Keratinocyte (primary cell): Measurements from ENCODE around the gene PTK7. TPM values are rescaled to one million over a fixed set of nuclear protein-coding genes. Genes with fewer than 3 reads are reported as not detected.
A peak's percentile ranks its signal among the peaks of the same experiment; 100 is the strongest.

Source experiments
- DNase-seq: peaks from one replicate; pipeline ENCODE4 v3.0.0-alpha.2; 2011; ENCODE audit warnings: low read depth, missing footprints, low spot score
- FAIRE-seq: peaks from 2 replicates; lab custom pipeline; 2011; peaks lifted over from hg19 to GRCh38; lab: Jason Lieb, UNC
- H2AFZ ChIP-seq: 2 replicates; pipeline ENCODE4 v1.6.0; 2012; ENCODE audit warnings: low read length, control low read depth, inconsistent platforms; ENCODE audit not compliant: control insufficient read depth
- H3K27ac ChIP-seq: 2 replicates; pipeline ENCODE4 v1.5.1; 2011; ENCODE audit warnings: low read length; ENCODE audit not compliant: control insufficient read depth, insufficient read depth
- H3K27me3 ChIP-seq: 3 replicates; pipeline ENCODE4 v1.6.0; 2011; ENCODE audit warnings: low read length; ENCODE audit not compliant: control insufficient read depth, insufficient read depth; ENCODE audit errors: extremely low read depth
- H3K36me3 ChIP-seq, 2 experiments: 2 replicates in 1 of 2; 3 replicates in 1 of 2; pipeline ENCODE4 v1.5.1; 2011; ENCODE audit warnings: low read length in 2 of 2, mild to moderate bottlenecking in 1 of 2; ENCODE audit not compliant: control insufficient read depth in 2 of 2, insufficient read depth in 2 of 2; ENCODE audit errors: extremely low read depth in 1 of 2
- H3K4me1 ChIP-seq: 3 replicates; pipeline ENCODE4 v1.5.1; 2011; ENCODE audit warnings: low read length; ENCODE audit not compliant: control insufficient read depth, insufficient read depth; ENCODE audit errors: extremely low read depth
- H3K4me2 ChIP-seq: 3 replicates; pipeline ENCODE4 v1.6.0; 2011; ENCODE audit warnings: low read depth, low read length; ENCODE audit not compliant: control insufficient read depth, insufficient read depth; ENCODE audit errors: extremely low read depth
- H3K4me3 ChIP-seq, 3 experiments: fragments of 200-600 bp in 1 of 3; sonication (generic) in 1 of 3; 2 replicates in 2 of 3; 3 replicates in 1 of 3; pipeline ENCODE4 v1.5.1; 2011 to 2016; ENCODE audit warnings: low read length in 3 of 3, mild to moderate bottlenecking in 3 of 3, control low read depth in 2 of 3, inconsistent platforms in 1 of 3, low read depth in 1 of 3, mixed read lengths in 1 of 3, mixed run types in 1 of 3, moderate library complexity in 1 of 3; ENCODE audit not compliant: control insufficient read depth in 2 of 3, insufficient read depth in 2 of 3; ENCODE audit errors: extremely low read depth in 1 of 3
- H3K79me2 ChIP-seq: 2 replicates; pipeline ENCODE4 v1.6.0; 2012; ENCODE audit warnings: low read length; ENCODE audit not compliant: control insufficient read depth, insufficient read depth
- H3K9ac ChIP-seq: 3 replicates; pipeline ENCODE4 v1.6.0; 2011; ENCODE audit warnings: low read length; ENCODE audit not compliant: control insufficient read depth, insufficient read depth; ENCODE audit errors: extremely low read depth
- H3K9me1 ChIP-seq: 3 replicates; pipeline ENCODE4 v1.6.0; 2011; ENCODE audit warnings: low read length; ENCODE audit not compliant: control insufficient read depth, insufficient read depth; ENCODE audit errors: extremely low read depth
- H3K9me3 ChIP-seq: 2 replicates; pipeline ENCODE4 v1.5.1; 2012; ENCODE audit warnings: low read depth, low read length; ENCODE audit not compliant: control insufficient read depth
- H4K20me1 ChIP-seq: 3 replicates; pipeline ENCODE4 v1.6.0; 2011; ENCODE audit warnings: low read length; ENCODE audit not compliant: control insufficient read depth, insufficient read depth; ENCODE audit errors: extremely low read depth
- CTCF ChIP-seq, 3 experiments: IDR thresholded peaks in 1 of 3; conservative IDR thresholded peaks in 1 of 3; optimal IDR thresholded peaks in 1 of 3; 2 replicates in 2 of 3; 3 replicates in 1 of 3; pipeline versions ENCODE3 to v1.5.1; 2011; ENCODE audit warnings: low read length in 3 of 3, mild to moderate bottlenecking in 3 of 3, moderate library complexity in 2 of 3, control low read depth in 1 of 3, inconsistent platforms in 1 of 3; ENCODE audit not compliant: insufficient read depth in 2 of 3; ENCODE audit errors: extremely low read depth in 1 of 3
- EZH2 ChIP-seq: IDR thresholded peaks from one replicate; pipeline ENCODE4 v1.6.1; 2012; ENCODE audit warnings: inconsistent platforms, mild to moderate bottlenecking, low read length, moderate library complexity
- dilution Hi-C: fragments of 300-500 bp; cut with MboI; formaldehyde crosslinking; loops from one replicate; pipeline ENCODE4 v1.7.0; 2020; ENCODE audit warnings: low sequenced_read_pairs; ENCODE audit not compliant: extremely low pct_ligation_motif_present
- polyA plus RNA-seq, 5 experiments: library from polyadenylated mRNA; depleted of rRNA in 3 of 5; stranded (reverse) in 3 of 5; stranded (forward) in 1 of 5; unstranded in 1 of 5; fragments of >200 nt; gene quantifications; 1 replicate in 1 of 5; 2 replicates in 3 of 5; 3 replicates in 1 of 5; pipeline versions ENCODE4 v1.2.1 to v1.2.3, GENCODE V29; 2011 to 2012; ENCODE audit warnings: missing spikeins in 2 of 5, low read depth in 1 of 5, low replicate concordance in 1 of 5

Gene PTK7
- polyA plus RNA-seq, 1 donor (not counting 4 experiments of a cell fraction or from before 2014, with no cell fraction given): 58.8 TPM

GRCh38 chr6:43060755-43061633, 15.1 kb upstream of the PTK7 start:
- Histone ChIP-seq H3K9me3 (no peaks in the 10 kb centered on the region), H3K36me3 (peaks cover 5 to 8% of the 10 kb centered on the region in 2 experiments), H2AFZ (no peak overlapping the region), H3K27ac (no peak overlapping the region), H3K79me2 (peaks cover 16% of the 10 kb centered on the region), H3K4me3 (peak overlapping the region in 1 of 3 experiments; percentile 56), H3K4me1 (peaks cover 12% of the 10 kb centered on the region), H3K9ac (no peak overlapping the region), H3K4me2 (peak overlapping the region; percentile 90), H4K20me1 (no peaks in the 10 kb centered on the region), H3K27me3 (no peaks in the 10 kb centered on the region), H3K9me1 (no peaks in the 10 kb centered on the region)
- TF ChIP-seq EZH2 (no peak), CTCF (optimal IDR thresholded peaks at IDR 0.05 in 1 of 3, IDR thresholded peaks at IDR 0.05 in 1 of 3, conservative IDR thresholded peaks at IDR 0.05 in 1 of 3; ENCODE audit: extremely low read depth in 1 of 3, insufficient read depth in 2 of 3, low read length in 3 of 3) (no peak)
- dilution Hi-C loops: no loop called here
- FAIRE-seq: no peak
- DNase-seq: no peak

- peaks cover 16% of the 10 kb centered on the region for H3K79me2 ChIP-seq
- no peak overlapping the region for H3K27ac ChIP-seq
- dilution Hi-C loops: no loop called here
- H3K4me3 ChIP-seq: no peak overlapping the region
- no peak overlapping the region for H3K4me2 ChIP-seq
- peaks cover 12% of the 10 kb centered on the region for H3K4me1 ChIP-seq
- H2AFZ ChIP-seq: no peak overlapping the region
- no peaks in the 10 kb centered on the region for H4K20me1 ChIP-seq
- no peak for TF ChIP-seq CTCF (optimal IDR thresholded peaks at IDR 0.05 in 1 of 3, IDR thresholded peaks at IDR 0.05 in 1 of 3, conservative IDR thresholded peaks at IDR 0.05 in 1 of 3; ENCODE audit: extremely low read depth in 1 of 3, insufficient read depth in 2 of 3, low read length in 3 of 3)
- no peak for TF ChIP-seq EZH2
- no peak for DNase-seq
- no peak overlapping the region for H3K9ac ChIP-seq
- H3K9me1 ChIP-seq: no peaks in the 10 kb centered on the region
- no peak for FAIRE-seq
- peaks cover 4 to 11% of the 10 kb centered on the region in 2 experiments for H3K36me3 ChIP-seq
- no peaks in the 10 kb centered on the region for H3K27me3 ChIP-seq
- H3K9me3 ChIP-seq: no peaks in the 10 kb centered on the region
Observed at GRCh38 chr6:43061861-43062260, 14.3 kb upstream of the PTK7 start.
